Uterus (tissue), 4 donors: ENCODE results near the gene ITSN1. TPM values are rescaled to one million over a fixed set of nuclear protein-coding genes. Genes with fewer than 3 reads are reported as not detected.

Experiments
- DNase-seq, 2 donors: peaks; one replicate each; pipeline ENCODE4 v3.0.0-alpha.2; 2019 to 2020
- H3K27ac ChIP-seq, 2 donors: fragments of 200-600 bp; sonication (generic); 1 replicate in 1 of 2; 2 replicates in 1 of 2; pipeline ENCODE4 v1.5.1; 2016 to 2018
- H3K27me3 ChIP-seq, 2 donors: fragments of 200-600 bp; sonication (generic); one replicate each; pipeline ENCODE4 v1.5.1; 2018 to 2019; ENCODE audit warnings: control low read depth in 1 of 2
- H3K36me3 ChIP-seq, 2 donors: fragments of 200-600 bp; sonication (generic); one replicate each; pipeline ENCODE4 v1.5.1; 2019; ENCODE audit warnings: control low read depth in 1 of 2
- H3K4me1 ChIP-seq, 2 donors: fragments of 200-600 bp; sonication (generic); one replicate each; pipeline ENCODE4 v1.5.1; 2018 to 2019; ENCODE audit warnings: control low read depth in 1 of 2
- H3K4me3 ChIP-seq, 2 donors: fragments of 200-600 bp; sonication (generic); 1 replicate in 1 of 2; 2 replicates in 1 of 2; pipeline ENCODE4 v1.5.1; 2018 to 2019; ENCODE audit warnings: mild to moderate bottlenecking in 1 of 2
- H3K9me3 ChIP-seq, 2 donors: fragments of 200-600 bp; sonication (generic); one replicate each; pipeline ENCODE4 v1.5.1; 2019; ENCODE audit warnings: control low read depth in 1 of 2
- CTCF ChIP-seq, 4 experiments: fragments of 200-600 bp in 2 of 4; fragments of 450-650 bp in 2 of 4; sonication (generic) in 2 of 4; IDR thresholded peaks; one replicate each; pipeline ENCODE4 v1.5.1; 2016 to 2019; ENCODE audit warnings: antibody characterized with exemption in 4 of 4, mild to moderate bottlenecking in 2 of 4, moderate library complexity in 1 of 4
- POLR2A ChIP-seq, 2 donors: fragments of 450-650 bp; IDR thresholded peaks; one replicate each; pipeline ENCODE4 v1.6.1; 2016; ENCODE audit warnings: antibody characterized with exemption in 2 of 2, mild to moderate bottlenecking in 1 of 2, moderate library complexity in 1 of 2
- intact Hi-C: fragments of 100-400 bp; cut with DNase I; formaldehyde crosslinking; loops from one replicate; pipeline ENCODE4 v1.15.1; 2023; ENCODE audit warnings: low total_unique reads
- total RNA-seq, 4 donors: library from RNA; depleted of rRNA in 3 of 4; stranded (reverse); fragments of >200 nt in 3 of 4; gene quantifications; one replicate each; pipeline versions ENCODE4 v1.1.0 to v1.2.4, GENCODE V29; 2014 to 2023
- donor health status: DM: yes; HTN: yes; CAD: no.

ITSN1 gene
- total RNA-seq, 4 donors from 2014 or later = 21.8 to 77.4 (median 48.1) TPM

GRCh38 chr21:33651965-33652680 is 9.8 kb downstream of the ITSN1 start:
- Histone ChIP-seq H3K36me3 (no peaks in the 10 kb centered on the region), H3K27me3 (no peaks in the 10 kb centered on the region), H3K27ac (no peak overlapping the region), H3K4me3 (no peak overlapping the region), H3K4me1 (no peaks in the 10 kb centered on the region), H3K9me3 (no peaks in the 10 kb centered on the region)
- DNase-seq = no peak
- TF ChIP-seq CTCF (IDR thresholded peaks at IDR 0.05) (no peak), POLR2A (IDR thresholded peaks at IDR 0.05) (no peak)
- intact Hi-C loops = no loop called here

- H3K27ac ChIP-seq = no peak overlapping the region
- no peak overlapping the region for H3K4me3 ChIP-seq
- DNase-seq = no peak
- no peaks in the 10 kb centered on the region for H3K27me3 ChIP-seq
- H3K4me1 ChIP-seq = no peaks in the 10 kb centered on the region
- TF ChIP-seq CTCF (IDR thresholded peaks at IDR 0.05) (no peak), POLR2A (IDR thresholded peaks at IDR 0.05) (no peak)
- no peaks in the 10 kb centered on the region for H3K36me3 ChIP-seq
- no peaks in the 10 kb centered on the region for H3K9me3 ChIP-seq
- intact Hi-C loops = no loop called here
These were observed 12.1 kb downstream of the ITSN1 start for GRCh38 chr21:33654412-33654811.

GRCh38 chr21:33655588-33656221 is 13.4 kb downstream of the ITSN1 start:
- Histone ChIP-seq H3K9me3 (no peaks in the 10 kb centered on the region), H3K4me1 (no peaks in the 10 kb centered on the region), H3K4me3 (no peak overlapping the region), H3K27ac (no peak overlapping the region), H3K27me3 (no peaks in the 10 kb centered on the region), H3K36me3 (no peaks in the 10 kb centered on the region)
- DNase-seq = no peak
- TF ChIP-seq POLR2A (IDR thresholded peaks at IDR 0.05) (no peak), CTCF (IDR thresholded peaks at IDR 0.05) (no peak)
- intact Hi-C loops = no loop called here

- Histone ChIP-seq H3K27me3 (no peaks in the 10 kb centered on the region), H3K36me3 (no peaks in the 10 kb centered on the region), H3K4me3 (no peak overlapping the region), H3K4me1 (no peaks in the 10 kb centered on the region), H3K27ac (no peak overlapping the region), H3K9me3 (no peaks in the 10 kb centered on the region)
- DNase-seq = no peak
- no peak for TF ChIP-seq CTCF (IDR thresholded peaks at IDR 0.05)
- no peak for TF ChIP-seq POLR2A (IDR thresholded peaks at IDR 0.05)
- intact Hi-C loops = no loop called here
These were observed 15.0 kb downstream of the ITSN1 start for GRCh38 chr21:33657124-33657820.
